ENCODE results near the gene PGM1.

DNA sequence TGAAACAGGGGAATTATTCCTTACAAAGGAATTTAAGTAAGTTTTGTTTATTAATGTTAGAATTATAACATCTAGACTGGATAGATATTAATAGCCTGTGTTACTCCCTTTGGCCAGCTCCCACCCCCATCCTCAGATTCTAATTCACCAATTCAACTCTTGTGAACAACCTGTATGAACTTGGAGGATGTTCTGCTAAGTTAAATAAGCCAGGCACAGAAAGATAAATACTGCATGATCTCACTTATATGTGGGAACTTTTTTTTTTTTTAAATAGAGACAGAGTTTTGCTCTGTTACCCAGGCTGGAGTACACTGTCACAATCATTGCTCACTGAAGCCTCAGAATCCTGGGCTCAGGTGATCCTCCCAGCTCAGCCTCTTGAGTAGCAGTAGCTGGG, 37.7 kb upstream of the PGM1 start:
- TF ChIP-seq POLR2A (IDR thresholded peaks at IDR 0.05; ENCODE audit: low read depth, low read length) (no peak), CTCF (conservative IDR thresholded peaks at IDR 0.05; ENCODE audit: low read depth, low read length) (no peak), ELK1 (IDR thresholded peaks at IDR 0.05; ENCODE audit: borderline replicate concordance, low read depth, low read length) (no peak)

Data from IMR-90 (cell line).